H1 (cell line): ENCODE measurements around the gene SLC2A8. TPM values are rescaled to one million over a fixed set of nuclear protein-coding genes. Genes with fewer than 3 reads are reported as not detected.

ENCODE experiments used
- CTCF ChIA-PET: fragments of 300-600 bp; sonication (Branson Sonifier 250); formaldehyde crosslinking; loops from one replicate; lab custom pipeline; 2021; ENCODE audit not compliant: partially characterized antibody; lab: Charles Lee
- POLR2A ChIA-PET: fragments of 300-600 bp; sonication (Branson Sonifier 250); formaldehyde crosslinking; loops from one replicate; lab custom pipeline; 2021; ENCODE audit warnings: inconsistent platforms; ENCODE audit not compliant: partially characterized antibody; lab: Charles Lee
- DNase-seq, 2 experiments: peaks; one replicate each; pipeline versions ENCODE4 v3.0.0 to v3.0.0-alpha.2; 2010 to 2022; ENCODE audit warnings: low spot score in 2 of 2, low read depth in 1 of 2, mixed read lengths in 1 of 2
- FAIRE-seq: peaks from 2 replicates; lab custom pipeline; 2011; peaks lifted over from hg19 to GRCh38; lab: Jason Lieb, UNC
- H2AFZ ChIP-seq: 2 replicates; pipeline ENCODE4 v1.8.1; 2012; ENCODE audit warnings: low read length, inconsistent platforms
- H2AK5ac ChIP-seq: 2 replicates; pipeline ENCODE4 v1.6.1; 2013; ENCODE audit warnings: low read depth, low read length
- H2BK120ac ChIP-seq: replicated peaks from 2 replicates; pipeline ENCODE3; 2013; ENCODE audit warnings: low read depth, low read length, inconsistent platforms
- H2BK12ac ChIP-seq: 2 replicates; pipeline ENCODE4 v1.6.1; 2013; ENCODE audit warnings: low read depth, low read length
- H2BK15ac ChIP-seq: 2 replicates; pipeline ENCODE4 v1.6.1; 2013; ENCODE audit warnings: low read length
- H2BK20ac ChIP-seq: 2 replicates; pipeline ENCODE4 v1.6.1; 2013; ENCODE audit warnings: low read length
- H2BK5ac ChIP-seq: 2 replicates; pipeline ENCODE4 v1.6.1; 2013; ENCODE audit warnings: low read depth, low read length
- H3K14ac ChIP-seq: 2 replicates; pipeline ENCODE4 v1.6.1; 2013; ENCODE audit warnings: inconsistent platforms; ENCODE audit not compliant: insufficient read length
- H3K18ac ChIP-seq: 2 replicates; pipeline ENCODE4 v1.6.1; 2013; ENCODE audit warnings: low read length; ENCODE audit errors: extremely low read depth
- H3K23ac ChIP-seq: 2 replicates; pipeline ENCODE4 v1.6.1; 2013; ENCODE audit warnings: inconsistent platforms; ENCODE audit not compliant: insufficient read length
- H3K23me2 ChIP-seq: 2 replicates; pipeline ENCODE4 v1.6.1; 2013; ENCODE audit warnings: low read depth, low read length
- H3K27ac ChIP-seq: 2 replicates; pipeline ENCODE4 v1.6.1; 2011; ENCODE audit warnings: low read depth, low read length, inconsistent platforms
- H3K27me3 ChIP-seq, 4 experiments: replicated peaks in 1 of 4; 1 replicate in 1 of 4; 2 replicates in 3 of 4; pipeline versions ENCODE4 v1.6.1 to v1.8.1; 2011 to 2013; ENCODE audit warnings: low read length in 3 of 4, mild to moderate bottlenecking in 3 of 4, inconsistent platforms in 2 of 4, mixed read lengths in 2 of 4, moderate library complexity in 1 of 4; ENCODE audit not compliant: control insufficient read depth in 3 of 4, insufficient read depth in 3 of 4; ENCODE audit errors: extremely low read depth in 1 of 4
- H3K36me3 ChIP-seq, 4 experiments: 2 replicates each; pipeline versions ENCODE4 v1.6.1 to v1.8.1; 2011 to 2013; ENCODE audit warnings: mild to moderate bottlenecking in 4 of 4, low read length in 3 of 4, moderate library complexity in 2 of 4, control low read depth in 1 of 4, inconsistent platforms in 1 of 4; ENCODE audit not compliant: insufficient read depth in 4 of 4, control insufficient read depth in 2 of 4
- H3K4ac ChIP-seq: replicated peaks from 2 replicates; pipeline ENCODE3; 2013; ENCODE audit warnings: low read length, low read depth, mixed read lengths, inconsistent platforms; ENCODE audit not compliant: insufficient read length
- H3K4me1 ChIP-seq, 4 experiments: replicated peaks in 1 of 4; 1 replicate in 1 of 4; 2 replicates in 3 of 4; pipeline versions ENCODE4 v1.6.1 to v1.8.1; 2011 to 2013; ENCODE audit warnings: low read length in 3 of 4, inconsistent platforms in 2 of 4, mixed read lengths in 1 of 4; ENCODE audit not compliant: insufficient read depth in 4 of 4, control insufficient read depth in 3 of 4
- H3K4me2 ChIP-seq, 2 experiments: 2 replicates each; pipeline versions ENCODE4 v1.6.1 to v1.8.1; 2011 to 2013; ENCODE audit warnings: low read depth in 2 of 2, low read length in 2 of 2, control low read depth in 1 of 2, inconsistent platforms in 1 of 2, mild to moderate bottlenecking in 1 of 2; ENCODE audit not compliant: insufficient read depth in 1 of 2
- H3K4me3 ChIP-seq, 4 experiments: fragments of 200-600, 300-600 bp in 1 of 4; sonication (generic), shearing (Covaris generic), sonication (Bioruptor Twin) in 1 of 4; 2 replicates each; pipeline versions ENCODE4 v1.5.1 to v1.8.1; 2011 to 2016; ENCODE audit warnings: low read length in 4 of 4, low read depth in 3 of 4, control low read depth in 2 of 4, inconsistent platforms in 2 of 4, mild to moderate bottlenecking in 2 of 4, mixed read lengths in 1 of 4, moderate library complexity in 1 of 4; ENCODE audit not compliant: insufficient read depth in 2 of 4; ENCODE audit errors: extremely low read depth in 1 of 4
- H3K56ac ChIP-seq: replicated peaks from 2 replicates; pipeline ENCODE3; 2013; ENCODE audit warnings: low read depth, mild to moderate bottlenecking, mixed read lengths, low read length, inconsistent platforms; ENCODE audit not compliant: insufficient read length
- H3K79me1 ChIP-seq: 2 replicates; pipeline ENCODE4 v1.6.1; 2013; ENCODE audit warnings: low read depth, low read length, control low read depth
- H3K79me2 ChIP-seq, 2 experiments: 2 replicates each; pipeline versions ENCODE4 v1.6.1 to v1.8.1; 2012 to 2013; ENCODE audit warnings: low read length in 2 of 2, mild to moderate bottlenecking in 2 of 2, inconsistent platforms in 1 of 2; ENCODE audit not compliant: insufficient read depth in 2 of 2, control insufficient read depth in 1 of 2
- H3K9ac ChIP-seq, 4 experiments: replicated peaks in 1 of 4; 1 replicate in 1 of 4; 2 replicates in 3 of 4; pipeline versions ENCODE4 v1.6.1 to v1.8.1; 2011 to 2013; ENCODE audit warnings: low read depth in 3 of 4, low read length in 3 of 4, control low read depth in 2 of 4, mild to moderate bottlenecking in 2 of 4, moderate library complexity in 2 of 4, inconsistent platforms in 1 of 4; ENCODE audit errors: extremely low read depth in 1 of 4
- H3K9me3 ChIP-seq, 2 experiments: 2 replicates each; pipeline versions ENCODE4 v1.6.1 to v1.8.1; 2012 to 2013; ENCODE audit warnings: mild to moderate bottlenecking in 2 of 2, moderate library complexity in 2 of 2, control low read depth in 1 of 2, inconsistent platforms in 1 of 2, low read depth in 1 of 2, low read length in 1 of 2, mixed read lengths in 1 of 2; ENCODE audit not compliant: insufficient read depth in 2 of 2
- H4K20me1 ChIP-seq, 2 experiments: replicated peaks in 1 of 2; 2 replicates each; pipeline versions ENCODE3 to v1.8.1; 2011 to 2013; ENCODE audit warnings: inconsistent platforms in 2 of 2, low read length in 2 of 2, mild to moderate bottlenecking in 1 of 2; ENCODE audit not compliant: insufficient read depth in 2 of 2, control insufficient read depth in 1 of 2
- H4K5ac ChIP-seq: 2 replicates; pipeline ENCODE4 v1.6.1; 2013; ENCODE audit warnings: low read length, low read depth, mixed read lengths, inconsistent platforms; ENCODE audit not compliant: insufficient read length
- H4K8ac ChIP-seq: 2 replicates; pipeline ENCODE4 v1.8.0; 2013; ENCODE audit warnings: mild to moderate bottlenecking, moderate library complexity, low read length, inconsistent platforms; ENCODE audit not compliant: insufficient read depth; ENCODE audit errors: extremely low read depth
- H4K91ac ChIP-seq: replicated peaks from 2 replicates; pipeline ENCODE3; 2013; ENCODE audit warnings: low read length, mixed read lengths, inconsistent platforms; ENCODE audit not compliant: insufficient read length
- BACH1 ChIP-seq: IDR thresholded peaks from 2 replicates; pipeline ENCODE4 v1.6.1; 2012; ENCODE audit warnings: low read length, improper control_type of control experiment
- EP300 ChIP-seq, 2 experiments: IDR thresholded peaks; 1 replicate in 1 of 2; 2 replicates in 1 of 2; pipeline ENCODE4 v1.6.1; 2011 to 2012; ENCODE audit warnings: low read depth in 2 of 2, low read length in 2 of 2, mild to moderate bottlenecking in 2 of 2, borderline replicate concordance in 1 of 2, inconsistent platforms in 1 of 2, moderate library complexity in 1 of 2
- GTF2F1 ChIP-seq: IDR thresholded peaks from 2 replicates; pipeline ENCODE4 v1.6.1; 2012; ENCODE audit warnings: low read depth, low read length, improper control_type of control experiment, borderline replicate concordance
- POLR2AphosphoS5 ChIP-seq: IDR thresholded peaks from 2 replicates; pipeline ENCODE4 v1.6.1; 2011; ENCODE audit warnings: low read depth, low read length
- RBBP5 ChIP-seq: IDR thresholded peaks from 2 replicates; pipeline ENCODE4 v1.7.1; 2012; ENCODE audit warnings: low read depth, mild to moderate bottlenecking, inconsistent platforms, low read length, moderate library complexity, borderline replicate concordance
- WGBS, 2 experiments: shearing (Covaris generic) in 1 of 2; methylation state at CpG; one replicate each; pipeline versions ENCODE4 v1.1.6 to v1.1.7; 2013 to 2015; ENCODE audit warnings: low lambda C conversion rate in 2 of 2, mixed read lengths in 2 of 2, inconsistent platforms in 1 of 2, low coverage in 1 of 2, missing lambda C conversion rate in 1 of 2; ENCODE audit not compliant: insufficient replicate concordance in 2 of 2, insufficient coverage in 1 of 2, insufficient read length in 1 of 2; ENCODE audit errors: extremely low coverage in 1 of 2, missing lambda C conversion rate in 1 of 2; 5-methylcytosine and 5-hydroxymethylcytosine counted together
- polyA plus RNA-seq, 7 experiments: library from polyadenylated mRNA; depleted of rRNA in 3 of 7; stranded (reverse) in 5 of 7; unstranded in 2 of 7; fragments of >200 nt in 5 of 7; fragments of 200-250 nt in 2 of 7; gene quantifications; 1 replicate in 5 of 7; 2 replicates in 1 of 7; 4 replicates in 1 of 7; pipeline versions ENCODE4 v1.2.1 to v1.2.3, GENCODE V29; 2011 to 2013; ENCODE audit warnings: missing spikeins in 2 of 7, mixed read lengths in 2 of 7
- total RNA-seq: library from RNA; stranded (reverse); fragmentation: NEBNext Ultra II Directional; extraction: Animal tissue kit (Norgen Biotek cat#: 25700); gene quantifications from 2 replicates; pipeline ENCODE4 v1.2.1, GENCODE V29; 2021

Gene SLC2A8
- total and polyA plus RNA-seq, 2 of the 8 experiments (the other 6 are each of a cell fraction or from before 2014, with no cell fraction given), result 24.6 to 36.4 TPM

DNA sequence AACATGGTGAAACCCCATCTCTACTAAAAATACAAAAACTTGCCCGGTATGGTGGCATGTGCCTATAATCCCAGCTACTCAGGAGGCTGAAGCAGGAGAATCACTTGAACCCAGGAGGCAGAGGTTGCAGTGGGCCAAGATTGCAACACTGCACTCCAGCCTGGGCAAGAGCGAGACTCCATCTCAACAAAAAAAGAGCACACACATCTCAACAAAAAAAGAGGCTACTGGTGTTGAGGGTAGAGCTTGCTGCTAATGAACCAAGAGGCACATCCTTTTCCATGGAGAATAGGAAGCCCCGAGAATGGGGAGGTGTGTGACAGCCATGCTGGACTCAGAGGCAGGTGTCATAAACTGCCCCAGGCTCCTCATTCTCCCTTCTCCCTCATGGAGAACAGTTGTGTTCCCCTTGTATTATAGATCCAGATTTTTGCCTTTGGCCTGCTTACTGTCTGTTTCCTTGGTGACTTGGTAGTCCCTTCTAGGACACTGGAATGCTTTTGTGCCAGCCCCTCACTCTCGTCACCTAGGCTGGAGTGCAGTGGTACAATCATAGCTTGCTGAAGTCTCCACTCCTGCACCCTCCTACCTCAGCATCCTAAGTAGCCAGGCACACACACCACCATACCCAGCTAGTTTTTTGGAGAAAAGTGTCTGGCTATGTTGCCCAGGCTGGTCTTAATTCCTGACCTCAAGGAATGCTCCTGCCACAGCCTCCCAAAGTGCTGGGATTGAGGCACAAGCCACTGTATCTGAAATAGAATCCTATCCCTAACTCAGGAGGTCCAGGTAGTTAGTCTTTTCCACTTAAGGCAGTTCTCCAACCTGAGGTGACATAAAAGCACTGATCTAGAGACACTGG, 49.1 kb downstream of the SLC2A8 start:
- Histone ChIP-seq H3K4ac (no peak overlapping the region), H3K79me1 (peaks cover 7% of the 10 kb centered on the region; the same call in 1 of the 2 replicates), H2BK12ac (no peak overlapping the region), H3K9me3 (0 out of 4 replicates have a peak, but pooled peaks cover 0 to 5% of the 10 kb centered on the region in 2 experiments), H3K79me2 (peaks cover 17 to 32% of the 10 kb centered on the region in 2 experiments), H3K36me3 (peaks cover 35 to 76% (median 59%) of the 10 kb centered on the region in 4 experiments), H4K91ac (no peak overlapping the region), H3K27me3 (no peaks in the 10 kb centered on the region), H4K5ac (no peak overlapping the region), H2BK120ac (no peak overlapping the region), H4K8ac (no peak overlapping the region), H3K27ac (no peak overlapping the region), H3K56ac (no peak overlapping the region), H3K4me1 (peaks cover 0 to 4% (median under 1%) of the 10 kb centered on the region in 4 experiments; a peak in 2 of 7 replicates), H3K23me2 (peaks cover 14% of the 10 kb centered on the region), H3K4me2 (no peak overlapping the region), H4K20me1 (peaks cover 20 to 29% of the 10 kb centered on the region in 2 experiments), H3K9ac (no peak overlapping the region), H2BK15ac (no peak overlapping the region), H2AK5ac (no peak overlapping the region), H2BK20ac (no peak overlapping the region), H3K23ac (no peak overlapping the region), H3K18ac (no peak overlapping the region), H3K14ac (no peak overlapping the region), H2BK5ac (no peak overlapping the region), H2AFZ (no peak overlapping the region), H3K4me3 (no peak overlapping the region)
- WGBS, 2 experiments, result 91% methylated on average over 4 of the region's 4 CpGs; no CpG with 5 or more reads in 1 of the 2 experiments
- POLR2A ChIA-PET, result interaction anchor here (0.6 to 11.3 kb wide), 18 partner anchors 8 to 513 kb away, joined by 3 to 125 read pairs (median 4); partner anchors contain the start of genes LRSAM1, RPL12 and ZNF79
- no peak for DNase-seq
- CTCF ChIA-PET, result interaction anchor here (1.2 kb wide), 1 partner anchor 82 kb away, joined by 3 read pairs; no protein-coding TSS in a partner anchor
- FAIRE-seq, result no peak
- TF ChIP-seq POLR2AphosphoS5 (peak; percentile 69), EP300 (IDR thresholded peaks at IDR 0.05; ENCODE audit: borderline replicate concordance in 1 of 2, low read depth in 2 of 2, low read length in 2 of 2) (no peak), BACH1 (no peak), GTF2F1 (no peak), RBBP5 (no peak)
